GM12878 (cell line): ENCODE results near the gene RIN2. TPM values are rescaled to one million over a fixed set of nuclear protein-coding genes. Genes with fewer than 3 reads are reported as not detected.

Experiments used
- ATAC-seq: fragments of 200-7000 bp; cut with Tn5 transposase; 3 replicates; pipeline ENCODE4 v1.9.1; 2020; ENCODE audit warnings: mild to moderate bottlenecking, moderate library complexity
- BruUV-seq: library from RNA; stranded (reverse); fragments of 400-500 nt; replicated peaks from 2 replicates; lab custom pipeline; 2021; lab: Mats Ljungman, UMichigan
- CTCF ChIA-PET: fragments of 300-600 bp; sonication (Branson Sonifier 250); formaldehyde crosslinking; extraction: SDS; loops from one replicate; lab custom pipeline; 2021; ENCODE audit warnings: inconsistent platforms; lab: Yijun Ruan, JAX
- POLR2A ChIA-PET: fragments of 350-600 bp; formaldehyde crosslinking; extraction: SDS; loops from one replicate; lab custom pipeline; 2021; ENCODE audit warnings: inconsistent platforms; lab: Charles Lee
- RAD21 ChIA-PET: fragments of 300-600 bp; sonication (Branson Sonifier 250); formaldehyde crosslinking; loops from one replicate; lab custom pipeline; 2023; ENCODE audit warnings: antibody characterized with exemption; ENCODE audit not compliant: unreplicated experiment; lab: Charles Lee
- SMC1A ChIA-PET: fragments of 300-600 bp; sonication (Branson Sonifier 250); formaldehyde crosslinking; loops from one replicate; lab custom pipeline; 2023; ENCODE audit not compliant: unreplicated experiment, uncharacterized antibody; lab: Charles Lee
- DNase-seq: peaks from one replicate; pipeline ENCODE4 v3.0.0-alpha.2; 2011; ENCODE audit warnings: low read depth, low spot score
- FAIRE-seq: peaks from 3 replicates; lab custom pipeline; 2011; peaks lifted over from hg19 to GRCh38; lab: Jason Lieb, UNC
- H2AFZ ChIP-seq: 2 replicates; pipeline ENCODE4 v1.6.0; 2011; ENCODE audit warnings: low read depth, low read length, control low read depth; ENCODE audit not compliant: control insufficient read depth
- H3K27ac ChIP-seq: 2 replicates; pipeline ENCODE4 v1.5.1; 2011; ENCODE audit warnings: control low read depth; ENCODE audit not compliant: control insufficient read depth, insufficient read depth
- H3K27me3 ChIP-seq, 2 experiments: replicated peaks in 1 of 2; 2 replicates each; pipeline versions ENCODE4 v1.6.0 to v1.6.1; 2011; ENCODE audit warnings: low read length in 1 of 2; ENCODE audit not compliant: control insufficient read depth in 2 of 2, insufficient read depth in 2 of 2
- H3K36me3 ChIP-seq, 2 experiments: 2 replicates each; pipeline ENCODE4 v1.5.1; 2011; ENCODE audit warnings: low read length in 1 of 2; ENCODE audit not compliant: control insufficient read depth in 2 of 2, insufficient read depth in 2 of 2
- H3K4me1 ChIP-seq: 2 replicates; pipeline ENCODE4 v1.6.1; 2011; ENCODE audit warnings: mild to moderate bottlenecking, low read length, moderate library complexity, mixed read lengths; ENCODE audit not compliant: control insufficient read depth, insufficient read depth
- H3K4me2 ChIP-seq: 2 replicates; pipeline ENCODE4 v1.6.0; 2011; ENCODE audit warnings: control low read depth; ENCODE audit not compliant: control insufficient read depth, insufficient read depth
- H3K4me3 ChIP-seq: fragments of 200-600 bp; sonication (generic); 2 replicates; pipeline ENCODE4 v1.5.1; 2016
- H3K79me2 ChIP-seq: 2 replicates; pipeline ENCODE4 v1.6.0; 2011; ENCODE audit warnings: low read length; ENCODE audit not compliant: control insufficient read depth, insufficient read depth
- H3K9ac ChIP-seq: 2 replicates; pipeline ENCODE4 v1.8.0; 2011; ENCODE audit warnings: low read length, control low read depth, mixed read lengths; ENCODE audit not compliant: control insufficient read depth, insufficient read depth
- H3K9me3 ChIP-seq: replicated peaks from 3 replicates; pipeline ENCODE4 v1.5.1; 2011; ENCODE audit warnings: mild to moderate bottlenecking, low read length; ENCODE audit not compliant: control insufficient read depth, insufficient read depth
- H4K20me1 ChIP-seq: 2 replicates; pipeline ENCODE4 v1.6.0; 2011; ENCODE audit not compliant: control insufficient read depth, insufficient read depth
- ATF2 ChIP-seq: IDR thresholded peaks from 2 replicates; pipeline ENCODE4 v1.6.1; 2012; ENCODE audit warnings: low read length, inconsistent platforms
- E2F8 ChIP-seq: fragments of 450-650 bp; IDR thresholded peaks from 2 replicates; pipeline ENCODE4 v1.6.1; 2018; ENCODE audit warnings: mild to moderate bottlenecking, low read depth, moderate library complexity; ENCODE audit not compliant: partially characterized antibody
- EED ChIP-seq: sonication (generic); IDR thresholded peaks from 2 replicates; pipeline ENCODE4 v1.6.1; 2016; ENCODE audit warnings: antibody characterized with exemption, low read depth
- JUND ChIP-seq: IDR thresholded peaks from 2 replicates; pipeline ENCODE4 v1.6.1; 2012; ENCODE audit warnings: low read depth, mild to moderate bottlenecking, low read length, improper control_type of control experiment, moderate library complexity
- MYC ChIP-seq: IDR thresholded peaks from 2 replicates; pipeline ENCODE4 v1.6.1; 2011; ENCODE audit warnings: mild to moderate bottlenecking, low read length, moderate library complexity, inconsistent platforms; ENCODE audit not compliant: insufficient read depth, insufficient replicate concordance, insufficient read length, severe bottlenecking
- WRNIP1 ChIP-seq: IDR thresholded peaks from 2 replicates; pipeline ENCODE4 v1.6.1; 2011; ENCODE audit warnings: low read depth, low read length, improper control_type of control experiment, borderline replicate concordance
- WGBS: methylation state at CpG from one replicate; pipeline ENCODE4 v1.1.6; 2016; ENCODE audit warnings: low lambda C conversion rate; ENCODE audit not compliant: insufficient replicate concordance, insufficient coverage; ENCODE audit errors: missing lambda C conversion rate; 5-methylcytosine and 5-hydroxymethylcytosine counted together
- in situ Hi-C: fragments of 300-500 bp; cut with MboI; formaldehyde crosslinking; loops from 9 replicates; pipeline ENCODE4 v1.14.3; 2018; ENCODE audit warnings: mixed read lengths
- intact Hi-C: fragments of 100-400 bp; cut with micrococcal nuclease; formaldehyde crosslinking; loops from one replicate; pipeline ENCODE4 v1.14.2; 2022; ENCODE audit not compliant: unreplicated experiment
- polyA plus RNA-seq, 11 experiments: library from polyadenylated mRNA; depleted of rRNA in 4 of 11; unstranded in 6 of 11; stranded (reverse) in 5 of 11; fragments of >200 nt; fragmentation: Nextera tagmentation in 4 of 11; fragmentation: Illumina TruSeq in 1 of 11; extraction: Ambion mirVana in 4 of 11; extraction: Trizol in 1 of 11; gene quantifications; 1 replicate in 1 of 11; 2 replicates in 10 of 11; pipeline versions ENCODE4 v1.2.1 to v1.2.3, GENCODE V29; 2011 to 2016; ENCODE audit warnings: inconsistent platforms in 2 of 11, missing spikeins in 2 of 11, low read depth in 1 of 11
- total RNA-seq, 4 experiments: library from RNA; depleted of rRNA in 3 of 4; stranded (reverse); fragments of >200 nt in 3 of 4; fragmentation: Illumina TruSeq in 1 of 4; extraction: Trizol in 1 of 4; gene quantifications; 2 replicates each; pipeline versions ENCODE4 v1.2.1 to v1.2.3, GENCODE V29; 2013 to 2021

Gene RIN2
- total and polyA plus RNA-seq, 10 of the 15 experiments (the other 5 are each of a cell fraction or from before 2014, with no cell fraction given) = 0.68 to 8.5 (median 4.5) TPM

GRCh38 chr20:19745106-19745505 is 13.0 kb upstream of the RIN2 start:
- ATAC-seq = no peak
- no peaks in the 10 kb centered on the region for H3K79me2 ChIP-seq
- H3K4me3 ChIP-seq = no peak overlapping the region
- no peak for DNase-seq
- no peak overlapping the region for H3K27ac ChIP-seq
- H3K4me2 ChIP-seq = no peak overlapping the region
- no peak overlapping the region for H3K9ac ChIP-seq
- no peaks in the 10 kb centered on the region; the same call in 2 of the 3 replicates for H3K9me3 ChIP-seq
- H3K4me1 ChIP-seq = no peaks in the 10 kb centered on the region
- FAIRE-seq = no peak
- no peaks in the 10 kb centered on the region for H3K36me3 ChIP-seq
- in situ Hi-C loops (no loop called here), intact Hi-C loops (no loop called here)
- ChIA-PET POLR2A (no interaction called here), CTCF (no interaction called here), SMC1A (interaction anchor here (1.3 kb wide), 1 partner anchor 38 kb away, joined by 6 read pairs; no protein-coding TSS in a partner anchor), RAD21 (no interaction called here)
- no peaks in the 10 kb centered on the region; a peak in 1 of 4 replicates for H3K27me3 ChIP-seq
- no TSS peak for BruUV-seq
- no peak overlapping the region for H2AFZ ChIP-seq
- TF ChIP-seq ATF2 (no peak), E2F8 (no peak), JUND (no peak), WRNIP1 (no peak), MYC (no peak), EED (no peak)
- WGBS = 46% methylated on average over 3 of the region's 3 CpGs
- H4K20me1 ChIP-seq = no peaks in the 10 kb centered on the region
